Sigmoid colon (tissue), 7 donors: ENCODE results near the gene MRM3. TPM values are rescaled to one million over a fixed set of nuclear protein-coding genes. Genes with fewer than 3 reads are reported as not detected.
"Not testable (repeated sequence)": the region's sequence is repeated elsewhere in the genome, so short reads cannot be mapped to it uniquely, and the experiment has no call there.

Experiments used
- DNase-seq: peaks from one replicate; pipeline ENCODE4 v3.0.0-alpha.2; 2019
- H3K27ac ChIP-seq, 4 donors: fragments of 200-600 bp; sonication (generic); one replicate each; pipeline ENCODE4 v1.5.1; 2016 to 2019; ENCODE audit warnings: mild to moderate bottlenecking in 1 of 4
- H3K27me3 ChIP-seq, 3 donors: fragments of 200-600 bp; sonication (generic); one replicate each; pipeline ENCODE4 v1.5.1; 2019; ENCODE audit warnings: mild to moderate bottlenecking in 1 of 3
- H3K36me3 ChIP-seq, 4 donors: fragments of 200-600 bp; sonication (generic); one replicate each; pipeline ENCODE4 v1.5.1; 2016 to 2019
- H3K4me1 ChIP-seq, 4 donors: fragments of 200-600 bp; sonication (generic); one replicate each; pipeline ENCODE4 v1.5.1; 2017 to 2019
- H3K4me3 ChIP-seq, 4 donors: fragments of 200-600 bp; sonication (generic); one replicate each; pipeline ENCODE4 v1.5.1; 2017 to 2019; ENCODE audit warnings: mild to moderate bottlenecking in 2 of 4, moderate library complexity in 1 of 4
- H3K9me3 ChIP-seq, 4 donors: fragments of 200-600 bp in 3 of 4; sonication (generic) in 3 of 4; one replicate each; pipeline versions ENCODE4 v1.5.1 to v1.6.1; 2013 to 2019
- CTCF ChIP-seq, 4 experiments: fragments of 450-650 bp in 3 of 4; fragments of 200-600 bp in 1 of 4; IDR thresholded peaks; one replicate each; pipeline ENCODE4 v1.5.1; 2016 to 2019; ENCODE audit warnings: antibody characterized with exemption in 4 of 4, mild to moderate bottlenecking in 3 of 4, moderate library complexity in 2 of 4
- EP300 ChIP-seq, 4 donors: sonication (generic); formaldehyde crosslinking; IDR thresholded peaks; one replicate each; pipeline ENCODE4 v1.6.1; 2017; ENCODE audit warnings: antibody characterized with exemption in 4 of 4
- POLR2A ChIP-seq, 2 donors: fragments of 450-650 bp; IDR thresholded peaks; one replicate each; pipeline ENCODE4 v1.6.1; 2016; ENCODE audit warnings: antibody characterized with exemption in 2 of 2, mild to moderate bottlenecking in 2 of 2, moderate library complexity in 2 of 2
- POLR2AphosphoS5 ChIP-seq, 4 donors: sonication (generic); formaldehyde crosslinking; IDR thresholded peaks; one replicate each; pipeline ENCODE4 v1.6.1; 2017; ENCODE audit warnings: antibody characterized with exemption in 4 of 4
- WGBS, 2 donors: extraction: QIAGEN DNeasy Blood & Tissue Kit; methylation state at CpG; one replicate each; pipeline ENCODE4 v1.1.7; 2013; 5-methylcytosine and 5-hydroxymethylcytosine counted together
- intact Hi-C: fragments of 100-400 bp; cut with DNase I; formaldehyde crosslinking; loops from one replicate; pipeline ENCODE4 v1.15.1; 2023
- polyA plus RNA-seq, 3 donors: library from polyadenylated mRNA; stranded (reverse); fragments of 200-250 nt; gene quantifications; one replicate each; pipeline ENCODE4 v1.2.3, GENCODE V29; 2013
- total RNA-seq, 4 donors: library from RNA; depleted of rRNA; stranded (reverse); fragments of >200 nt; gene quantifications; one replicate each; pipeline ENCODE4 v1.1.0, GENCODE V29; 2016
- donor health status: healthy with polysubstance abuse.
- donor health status: Bipolar disorder and iron deficiency.
- donor health status: healthy.

MRM3 gene
- total and polyA plus RNA-seq, 7 donors: 10.4 to 22.4 (median 17.1) TPM

- Histone ChIP-seq H3K4me3 (no peak overlapping the region), H3K4me1 (peaks cover 0 to 26% (median 19%) of the 10 kb centered on the region in 4 donors), H3K9me3 (no peaks in the 10 kb centered on the region), H3K27me3 (no peaks in the 10 kb centered on the region), H3K27ac (peak overlapping the region in 3 of 4 donors; percentile 37 to 58 (median 55)), H3K36me3 (peaks cover 0 to 18% (median 4%) of the 10 kb centered on the region in 4 donors)
- 80 to 85% methylated on average over 13 of the region's 13 CpGs for WGBS, 2 donors
- DNase-seq: no peak
- intact Hi-C loops: loop anchor here (5.0 kb wide), 1 partner anchor 36 kb away; no protein-coding TSS in a partner anchor
- TF ChIP-seq POLR2A (IDR thresholded peaks at IDR 0.05) (no peak), CTCF (IDR thresholded peaks at IDR 0.05) (no peak), POLR2AphosphoS5 (IDR thresholded peaks at IDR 0.05) (no peak), EP300 (IDR thresholded peaks at IDR 0.05) (no peak)
Observed at GRCh38 chr17:753418-753817, 28.7 kb upstream of the MRM3 start.

GRCh38 chr17:755319-755961 lies 26.7 kb upstream of the MRM3 start:
- DNase-seq, H3K9me3 ChIP-seq, H3K4me3 ChIP-seq, intact Hi-C loops, H3K27me3 ChIP-seq: not testable (repeated sequence)
- peaks cover 0 to 21% (median 12%) of the 10 kb centered on the region in 4 donors for H3K4me1 ChIP-seq
- 98% methylated on average over 9 of the region's 9 CpGs for WGBS, 2 donors
- peaks cover 0 to 38% (median 6%) of the 10 kb centered on the region in 4 donors for H3K36me3 ChIP-seq
- peak overlapping the region in 3 of 4 donors; percentile 19 to 65 (median 35) for H3K27ac ChIP-seq

- H3K4me1 ChIP-seq: peaks cover 0 to 15% (median 6%) of the 10 kb centered on the region in 4 donors
- H3K9me3 ChIP-seq, intact Hi-C loops, DNase-seq, H3K4me3 ChIP-seq, H3K27me3 ChIP-seq: not testable (repeated sequence)
- 81 to 86% methylated on average over 15 of the region's 15 CpGs for WGBS, 2 donors
- peak overlapping the region; percentile 11 to 65 (median 27) for H3K27ac ChIP-seq
- peaks cover 0 to 43% (median 6%) of the 10 kb centered on the region in 4 donors for H3K36me3 ChIP-seq
Observed at GRCh38 chr17:756010-756567, 26.1 kb upstream of the MRM3 start.

- H3K27ac ChIP-seq: peak overlapping the region in 3 of 4 donors; percentile 14 to 57 (median 38)
- H3K4me3 ChIP-seq: no peak overlapping the region
- H3K27me3 ChIP-seq: no peaks in the 10 kb centered on the region
- H3K9me3 ChIP-seq: no peaks in the 10 kb centered on the region
- no peak for DNase-seq
- H3K36me3 ChIP-seq: peaks cover 0 to 75% (median 8%) of the 10 kb centered on the region in 4 donors
- H3K4me1 ChIP-seq: no peaks in the 10 kb centered on the region
- peak in 2 of 4 donors; percentile 18 to 51 for TF ChIP-seq POLR2AphosphoS5 (IDR thresholded peaks at IDR 0.05)
- no peak for TF ChIP-seq POLR2A (IDR thresholded peaks at IDR 0.05)
- no peak for TF ChIP-seq EP300 (IDR thresholded peaks at IDR 0.05)
- no peak for TF ChIP-seq CTCF (IDR thresholded peaks at IDR 0.05)
- intact Hi-C loops: no loop called here
- 88 to 92% methylated on average over 5 of the region's 5 CpGs for WGBS, 2 donors
Observed at GRCh38 chr17:759964-760363, 22.2 kb upstream of the MRM3 start.

- DNase-seq: no peak
- intact Hi-C loops: no loop called here
- H3K27ac ChIP-seq: peak overlapping the region in 3 of 4 donors; percentile 14 to 57 (median 38)
- no peak for TF ChIP-seq POLR2AphosphoS5 (IDR thresholded peaks at IDR 0.05)
- no peak for TF ChIP-seq POLR2A (IDR thresholded peaks at IDR 0.05)
- no peak for TF ChIP-seq CTCF (IDR thresholded peaks at IDR 0.05)
- TF ChIP-seq EP300 (IDR thresholded peaks at IDR 0.05): no peak
- H3K4me1 ChIP-seq: no peaks in the 10 kb centered on the region
- WGBS, 2 donors: 90 to 92% methylated on average over 9 of the region's 9 CpGs
- H3K4me3 ChIP-seq: no peak overlapping the region
- peaks cover 0 to 79% (median 10%) of the 10 kb centered on the region in 4 donors for H3K36me3 ChIP-seq
- H3K27me3 ChIP-seq: no peaks in the 10 kb centered on the region
- no peaks in the 10 kb centered on the region for H3K9me3 ChIP-seq
Observed at GRCh38 chr17:760371-760770, 21.8 kb upstream of the MRM3 start.
